ENCODE results near the gene QRICH1. TPM values are rescaled to one million over a fixed set of nuclear protein-coding genes. Genes with fewer than 3 reads are reported as not detected.

The QRICH1 gene
- total and polyA plus RNA-seq, 2 of the 13 experiments (the other 11 are each of a cell fraction or from before 2014, with no cell fraction given) = 52.6 to 102 TPM

GRCh38 chr3:49023775-49024174 lies 70.1 kb downstream of the QRICH1 start (continued):
- TF ChIP-seq USF2 (IDR thresholded peaks at IDR 0.05; ENCODE audit: low read depth, low read length) = no peak
- TF ChIP-seq USF2 (CRISPR knock-in tag; IDR thresholded peaks at IDR 0.05; ENCODE audit: borderline replicate concordance) = no peak
- TF ChIP-seq HOXA3 (CRISPR knock-in tag; IDR thresholded peaks at IDR 0.05) = no peak
- TF ChIP-seq ATF7-NPFF (CRISPR knock-in tag; IDR thresholded peaks at IDR 0.05; ENCODE audit: low read depth) = no peak
- no peak for TF ChIP-seq FOSL1 (CRISPR knock-in tag; IDR thresholded peaks at IDR 0.05; ENCODE audit: borderline replicate concordance)
- TF ChIP-seq RNF2 (conservative IDR thresholded peaks at IDR 0.05; ENCODE audit: low read depth) = no peak
- no peak for TF ChIP-seq ZNF841 (CRISPR knock-in tag; IDR thresholded peaks at IDR 0.05; ENCODE audit: borderline replicate concordance)

- in situ Hi-C loops (cut with HindIII; ENCODE audit: extremely low pct_ligation_motif_present, low pct_unique_long_range_greater_than_20kb) (no loop called here), intact Hi-C loops (cut with micrococcal nuclease; ENCODE audit: unreplicated experiment) (loop anchor here (5.0 kb wide), 1 partner anchor 70 kb away; the partner anchor contains the start of gene QRICH1)
- Histone ChIP-seq H3K4me2 (ENCODE audit: low read depth, low read length) (peak overlapping the region; percentile 89), H2AFZ (ENCODE audit: low read length) (no peak overlapping the region), H4K20me1 (ENCODE audit: insufficient read depth, low read length) (no peaks in the 10 kb centered on the region), H3K79me2 (ENCODE audit: insufficient read depth, low read length) (peaks cover 27% of the 10 kb centered on the region), H3K4me3 (replicated peaks in 1 of 3; ENCODE audit: insufficient read depth in 1 of 3, low read depth in 2 of 3, low read length in 3 of 3) (peak overlapping the region; percentile 80 to 96 (median 89)), H3K9me3 (ENCODE audit: low read length) (no peaks in the 10 kb centered on the region), H3K9ac (ENCODE audit: insufficient read depth, low read depth, low read length) (peak overlapping the region; percentile 99), H3K4me1 (ENCODE audit: insufficient read depth, low read length) (peaks cover 50% of the 10 kb centered on the region), H3K36me3 (replicated peaks in 1 of 2; ENCODE audit: control insufficient read depth in 1 of 2, insufficient read depth in 2 of 2, low read length in 2 of 2) (peaks cover 16 to 30% of the 10 kb centered on the region in 2 experiments), H3K27me3 (ENCODE audit: control insufficient read depth in 1 of 2, insufficient read depth in 2 of 2, low read length in 2 of 2) (no peaks in the 10 kb centered on the region; a peak in 1 of 5 replicates), H3K27ac (ENCODE audit: extremely low read length, insufficient read depth, low read length) (peak overlapping the region; percentile 99)
- CTCF ChIA-PET (ENCODE audit: low intra/inter-chr PET ratio, low total read pairs) = no interaction called here
- FAIRE-seq (no peak), ATAC-seq (no peak), DNase-seq (ENCODE audit: low spot score) (peak; percentile 39)
- BruUV-seq (replicated peaks) = no TSS peak
- POLR2A ChIA-PET = interaction anchor here (0.9 to 11.1 kb wide), 9 partner anchors 13 to 549 kb away, joined by 3 to 280 read pairs (median 12); partner anchors contain the start of genes LAMB2, QARS1, QRICH1 and RHOA
- WGBS (ENCODE audit: low lambda C conversion rate) = 0% methylated on average over 2 of the region's 12 CpGs
- TF ChIP-seq HIVEP1 (CRISPR knock-in tag; IDR thresholded peaks at IDR 0.05) (no peak), ZNF296 (CRISPR knock-in tag; conservative IDR thresholded peaks at IDR 0.05) (no peak), ZNF431 (CRISPR knock-in tag; IDR thresholded peaks at IDR 0.05; ENCODE audit: borderline replicate concordance, low read depth) (no peak), MAX (IDR thresholded peaks at IDR 0.05) (peak; percentile 20; the same call in 1 of the 2 replicates), GZF1 (CRISPR knock-in tag; IDR thresholded peaks at IDR 0.05) (0 out of 2 replicates have a peak, but pooled peaks have one; percentile 30), ZBTB1 (CRISPR knock-in tag; IDR thresholded peaks at IDR 0.05; ENCODE audit: borderline replicate concordance) (no peak), ZNF382 (CRISPR knock-in tag; IDR thresholded peaks at IDR 0.05; ENCODE audit: borderline replicate concordance) (no peak), PRMT3 (CRISPR knock-in tag; IDR thresholded peaks at IDR 0.05; ENCODE audit: borderline replicate concordance, low read depth) (no peak), ZNF589 (CRISPR knock-in tag; conservative IDR thresholded peaks at IDR 0.05) (no peak), NCOA2 (CRISPR knock-in tag; IDR thresholded peaks at IDR 0.05) (no peak), FIP1L1 (IDR thresholded peaks at IDR 0.05; ENCODE audit: borderline replicate concordance, insufficient read depth, low read depth, low read length) (no peak), SRSF9 (IDR thresholded peaks at IDR 0.05; ENCODE audit: borderline replicate concordance, insufficient read depth, low read depth, low read length, poor library complexity, severe bottlenecking) (no peak), IRF1 (CRISPR knock-in tag; IDR thresholded peaks at IDR 0.05; ENCODE audit: low read depth) (no peak), ZSCAN29 (CRISPR knock-in tag; conservative IDR thresholded peaks at IDR 0.05) (no peak)
Measured at GRCh38 chr3:49022688-49023171, 71.1 kb downstream of the QRICH1 start.

All from HepG2 (cell line).